K562 (cell line): ENCODE results near the gene RIOX2. TPM values are rescaled to one million over a fixed set of nuclear protein-coding genes. Genes with fewer than 3 reads are reported as not detected.

Experiments
- ATAC-seq: fragments of 200-7000 bp; cut with Tn5 transposase; 3 replicates; pipeline ENCODE4 v1.9.1; 2020; ENCODE audit warnings: moderate library complexity
- BruUV-seq: library from RNA; stranded (reverse); fragments of 400-500 nt; replicated peaks from 2 replicates; lab custom pipeline; 2021; lab: Mats Ljungman, UMichigan
- CTCF ChIA-PET: fragments of 300-600 bp; formaldehyde crosslinking; extraction: SDS; loops from one replicate; lab custom pipeline; 2021; ENCODE audit warnings: low intra/inter-chr PET ratio; lab: Yijun Ruan, JAX
- POLR2A ChIA-PET: fragments of 300-600, 350-650 bp; sonication (Branson Sonifier 250); formaldehyde crosslinking; extraction: SDS; loops from one replicate; lab custom pipeline; 2021; ENCODE audit warnings: antibody characterized with exemption, inconsistent platforms; lab: Yijun Ruan, JAX
- DNase-seq, 4 experiments: peaks; one replicate each; pipeline versions ENCODE4 v3.0.0 to v3.0.0-alpha.2; 2011 to 2018; ENCODE audit warnings: low spot score in 3 of 4, mixed read lengths in 3 of 4; ENCODE audit errors: extremely low read depth in 1 of 4
- FAIRE-seq: peaks from 2 replicates; lab custom pipeline; 2011; peaks lifted over from hg19 to GRCh38; lab: Jason Lieb, UNC
- H2AFZ ChIP-seq: 2 replicates; pipeline ENCODE4 v1.6.0; 2011; ENCODE audit warnings: low read depth, low read length, control low read depth, inconsistent platforms
- H3K27ac ChIP-seq: fragments of 200-600 bp; 3 replicates; pipeline ENCODE4 v1.8.0; 2011; ENCODE audit warnings: low read depth, mild to moderate bottlenecking, control low read depth, inconsistent platforms, low read length, moderate library complexity, mixed read lengths; ENCODE audit errors: extremely low read depth
- H3K27me3 ChIP-seq, 2 experiments: fragments of 300-600 bp in 1 of 2; 2 replicates in 1 of 2; 3 replicates in 1 of 2; pipeline versions ENCODE4 v1.6.0 to v1.8.0; 2011; ENCODE audit warnings: inconsistent platforms in 2 of 2, low read length in 2 of 2, mild to moderate bottlenecking in 1 of 2, mixed read lengths in 1 of 2, moderate library complexity in 1 of 2; ENCODE audit not compliant: control insufficient read depth in 2 of 2, insufficient read depth in 2 of 2
- H3K36me3 ChIP-seq: fragments of 300-600 bp; 3 replicates; pipeline ENCODE4 v1.8.0; 2011; ENCODE audit warnings: mild to moderate bottlenecking, low read length, inconsistent platforms; ENCODE audit not compliant: control insufficient read depth, insufficient read depth
- H3K4me1 ChIP-seq, 2 experiments: fragments of 200-600 bp in 1 of 2; replicated peaks in 1 of 2; 2 replicates in 1 of 2; 3 replicates in 1 of 2; pipeline versions ENCODE4 v1.5.1 to v1.8.0; 2011; ENCODE audit warnings: inconsistent platforms in 2 of 2, low read length in 2 of 2, mild to moderate bottlenecking in 1 of 2, mixed read lengths in 1 of 2, moderate library complexity in 1 of 2; ENCODE audit not compliant: control insufficient read depth in 2 of 2, insufficient read depth in 2 of 2
- H3K4me2 ChIP-seq: 2 replicates; pipeline ENCODE4 v1.6.1; 2011; ENCODE audit warnings: low read length, control low read depth, inconsistent platforms, mixed read lengths; ENCODE audit not compliant: insufficient read depth
- H3K4me3 ChIP-seq: fragments of 200-600 bp; sonication (generic), shearing (Covaris generic); 2 replicates; pipeline ENCODE4 v1.5.1; 2016; ENCODE audit warnings: control low read depth, inconsistent platforms
- H3K79me2 ChIP-seq: fragments of 200-600 bp; 3 replicates; pipeline ENCODE4 v1.8.0; 2011; ENCODE audit warnings: low read length, inconsistent platforms; ENCODE audit not compliant: control insufficient read depth, insufficient read depth
- H3K9ac ChIP-seq, 2 experiments: 2 replicates each; pipeline versions ENCODE4 v1.6.0 to v1.6.1; 2011; ENCODE audit warnings: low read depth in 2 of 2, low read length in 2 of 2, control low read depth in 1 of 2, inconsistent platforms in 1 of 2, mild to moderate bottlenecking in 1 of 2, mixed read lengths in 1 of 2; ENCODE audit not compliant: insufficient read depth in 1 of 2
- H3K9me1 ChIP-seq: one replicate; pipeline ENCODE4 v1.6.0; 2011; ENCODE audit warnings: inconsistent platforms, mild to moderate bottlenecking, low read length, moderate library complexity; ENCODE audit not compliant: control insufficient read depth, insufficient read depth
- H3K9me3 ChIP-seq: replicated peaks from 2 replicates; pipeline ENCODE4 v1.5.1; 2011; ENCODE audit warnings: low read depth, low read length, inconsistent platforms; ENCODE audit not compliant: control insufficient read depth, insufficient read depth
- H4K20me1 ChIP-seq: replicated peaks from 2 replicates; pipeline ENCODE4 v1.6.1; 2011; ENCODE audit warnings: low read length, inconsistent platforms, mixed read lengths; ENCODE audit not compliant: control insufficient read depth, insufficient read depth
- GTF2E2 ChIP-seq: fragments of 200-800 bp; sonication (Bioruptor generic); IDR thresholded peaks from 2 replicates; pipeline ENCODE4 v1.6.1; 2016; ENCODE audit warnings: missing genetic modification characterization, missing compliant biosample characterization
- KAT2B ChIP-seq: IDR thresholded peaks from one replicate; pipeline ENCODE4 v1.6.1; 2012; ENCODE audit warnings: low read depth, mild to moderate bottlenecking, control low read depth, inconsistent platforms, low read length, moderate library complexity
- MTF1 ChIP-seq: fragments of 250-450 bp; sonication (Bioruptor Pico); IDR thresholded peaks from 2 replicates; pipeline ENCODE4 v1.9.0; 2021; ENCODE audit warnings: moderate library complexity, mild to moderate bottlenecking, inconsistent platforms, borderline replicate concordance
- NBN ChIP-seq: fragments of 450-650 bp; IDR thresholded peaks from 2 replicates; pipeline ENCODE4 v1.6.1; 2016; ENCODE audit warnings: low read depth, mild to moderate bottlenecking
- NELFE ChIP-seq: IDR thresholded peaks from 2 replicates; pipeline ENCODE4 v1.6.1; 2011; ENCODE audit warnings: mild to moderate bottlenecking; ENCODE audit not compliant: insufficient read depth, insufficient read length
- RFX7 ChIP-seq: fragments of 250-450 bp; sonication (Bioruptor Pico); IDR thresholded peaks from 2 replicates; pipeline ENCODE4 v1.5.1; 2021; ENCODE audit warnings: mild to moderate bottlenecking
- SAFB2 ChIP-seq: fragments of 200-400 bp; formaldehyde crosslinking; IDR thresholded peaks from 2 replicates; pipeline ENCODE4 v1.6.1; 2018; ENCODE audit warnings: borderline replicate concordance, low read length, low read depth, moderate library complexity; ENCODE audit not compliant: severe bottlenecking
- SRSF9 ChIP-seq: fragments of 200-400 bp; formaldehyde crosslinking; IDR thresholded peaks from 2 replicates; pipeline ENCODE4 v1.6.1; 2017; ENCODE audit warnings: low read depth, low read length, borderline replicate concordance
- ZNF165 ChIP-seq: fragments of 250-450 bp; sonication (Bioruptor Pico); IDR thresholded peaks from 2 replicates; pipeline ENCODE4 v1.4.0; 2020; ENCODE audit warnings: borderline replicate concordance
- WGBS: fragments of 100-300 bp; shearing (Covaris generic); methylation state at CpG from one replicate; pipeline ENCODE4 v1.1.6; 2016; ENCODE audit warnings: low coverage, mixed read lengths; ENCODE audit not compliant: insufficient coverage; ENCODE audit errors: missing lambda C conversion rate; 5-methylcytosine and 5-hydroxymethylcytosine counted together
- in situ Hi-C: fragments of 300-500 bp; cut with MboI; formaldehyde crosslinking; loops from 4 replicates; pipeline ENCODE4 v1.15.0; 2018; ENCODE audit warnings: inconsistent platforms, mixed read lengths
- intact Hi-C: fragments of 100-400 bp; cut with micrococcal nuclease; formaldehyde crosslinking; loops from 2 replicates; pipeline ENCODE4 v1.14.2; 2022
- polyA plus RNA-seq, 8 experiments: library from polyadenylated mRNA; depleted of rRNA in 4 of 8; stranded (reverse) in 5 of 8; unstranded in 3 of 8; fragments of >200 nt; fragmentation: Nextera tagmentation in 2 of 8; fragmentation: Illumina TruSeq in 1 of 8; extraction: Ambion mirVana in 2 of 8; extraction: Trizol in 1 of 8; gene quantifications; 2 replicates each; pipeline versions ENCODE4 v1.2.1 to v1.2.3, GENCODE V29; 2011 to 2014; ENCODE audit warnings: inconsistent platforms in 1 of 8, missing spikeins in 1 of 8
- total RNA-seq, 7 experiments: library from RNA; depleted of rRNA in 6 of 7; stranded (reverse); fragments of >200 nt in 6 of 7; fragmentation: Illumina TruSeq in 2 of 7; extraction: Trizol in 2 of 7; gene quantifications; 2 replicates each; pipeline versions ENCODE4 v1.2.1 to v1.2.3, GENCODE V29; 2011 to 2021; ENCODE audit warnings: low replicate concordance in 1 of 7
- TF ChIP-seq, protein P1 (sequence below): fragments of 150-350 bp; IDR thresholded peaks from 2 replicates; pipeline ENCODE4 v1.6.1; 2014; ENCODE audit warnings: low read depth, mild to moderate bottlenecking, low read length, borderline replicate concordance
- TF ChIP-seq, protein P2 (sequence below): sonication (generic); formaldehyde crosslinking; IDR thresholded peaks from 2 replicates; pipeline ENCODE4 v1.8.1; 2023; ENCODE audit warnings: mild to moderate bottlenecking, missing genetic modification reagents
- TF ChIP-seq, protein P3 (sequence below): sonication (generic); formaldehyde crosslinking; IDR thresholded peaks from 2 replicates; pipeline ENCODE4 v1.8.0; 2022; ENCODE audit warnings: mild to moderate bottlenecking, missing genetic modification reagents

The RIOX2 gene
- total and polyA plus RNA-seq, 9 of the 15 experiments (the other 6 are each of a cell fraction or from before 2014, with no cell fraction given), result 22.2 to 56.0 (median 32.6) TPM

DNA sequence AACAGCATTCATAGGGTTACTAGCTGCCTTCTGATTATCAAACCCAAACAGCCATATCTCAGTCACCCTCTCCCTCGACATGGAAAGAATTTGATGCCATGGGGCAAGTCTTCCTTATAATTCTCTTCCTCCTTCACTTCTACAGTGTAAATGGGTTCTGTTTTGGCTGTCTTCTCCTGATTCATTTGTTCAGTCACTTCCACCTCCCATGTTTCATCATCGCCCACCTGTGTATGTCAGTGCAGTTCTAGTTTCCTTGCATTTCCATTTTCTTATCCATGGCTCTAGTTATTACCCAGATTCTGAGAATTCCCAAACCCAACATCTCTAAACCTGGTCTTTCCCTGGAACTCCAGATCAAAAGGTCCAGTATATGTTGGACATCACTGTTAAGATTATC is 41.0 kb downstream of the RIOX2 start:
- H3K79me2 ChIP-seq, result no peaks in the 10 kb centered on the region
- TF ChIP-seq, protein P1, sequence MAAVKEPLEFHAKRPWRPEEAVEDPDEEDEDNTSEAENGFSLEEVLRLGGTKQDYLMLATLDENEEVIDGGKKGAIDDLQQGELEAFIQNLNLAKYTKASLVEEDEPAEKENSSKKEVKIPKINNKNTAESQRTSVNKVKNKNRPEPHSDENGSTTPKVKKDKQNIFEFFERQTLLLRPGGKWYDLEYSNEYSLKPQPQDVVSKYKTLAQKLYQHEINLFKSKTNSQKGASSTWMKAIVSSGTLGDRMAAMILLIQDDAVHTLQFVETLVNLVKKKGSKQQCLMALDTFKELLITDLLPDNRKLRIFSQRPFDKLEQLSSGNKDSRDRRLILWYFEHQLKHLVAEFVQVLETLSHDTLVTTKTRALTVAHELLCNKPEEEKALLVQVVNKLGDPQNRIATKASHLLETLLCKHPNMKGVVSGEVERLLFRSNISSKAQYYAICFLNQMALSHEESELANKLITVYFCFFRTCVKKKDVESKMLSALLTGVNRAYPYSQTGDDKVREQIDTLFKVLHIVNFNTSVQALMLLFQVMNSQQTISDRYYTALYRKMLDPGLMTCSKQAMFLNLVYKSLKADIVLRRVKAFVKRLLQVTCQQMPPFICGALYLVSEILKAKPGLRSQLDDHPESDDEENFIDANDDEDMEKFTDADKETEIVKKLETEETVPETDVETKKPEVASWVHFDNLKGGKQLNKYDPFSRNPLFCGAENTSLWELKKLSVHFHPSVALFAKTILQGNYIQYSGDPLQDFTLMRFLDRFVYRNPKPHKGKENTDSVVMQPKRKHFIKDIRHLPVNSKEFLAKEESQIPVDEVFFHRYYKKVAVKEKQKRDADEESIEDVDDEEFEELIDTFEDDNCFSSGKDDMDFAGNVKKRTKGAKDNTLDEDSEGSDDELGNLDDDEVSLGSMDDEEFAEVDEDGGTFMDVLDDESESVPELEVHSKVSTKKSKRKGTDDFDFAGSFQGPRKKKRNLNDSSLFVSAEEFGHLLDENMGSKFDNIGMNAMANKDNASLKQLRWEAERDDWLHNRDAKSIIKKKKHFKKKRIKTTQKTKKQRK, result no peak
- TF ChIP-seq NBN (no peak), GTF2E2 (tag) (no peak), MTF1 (CRISPR knock-in tag) (no peak), KAT2B (no peak), ZNF165 (CRISPR knock-in tag) (no peak), RFX7 (CRISPR knock-in tag) (no peak), SRSF9 (no peak), NELFE (no peak), SAFB2 (no peak)
- TF ChIP-seq, protein P2, sequence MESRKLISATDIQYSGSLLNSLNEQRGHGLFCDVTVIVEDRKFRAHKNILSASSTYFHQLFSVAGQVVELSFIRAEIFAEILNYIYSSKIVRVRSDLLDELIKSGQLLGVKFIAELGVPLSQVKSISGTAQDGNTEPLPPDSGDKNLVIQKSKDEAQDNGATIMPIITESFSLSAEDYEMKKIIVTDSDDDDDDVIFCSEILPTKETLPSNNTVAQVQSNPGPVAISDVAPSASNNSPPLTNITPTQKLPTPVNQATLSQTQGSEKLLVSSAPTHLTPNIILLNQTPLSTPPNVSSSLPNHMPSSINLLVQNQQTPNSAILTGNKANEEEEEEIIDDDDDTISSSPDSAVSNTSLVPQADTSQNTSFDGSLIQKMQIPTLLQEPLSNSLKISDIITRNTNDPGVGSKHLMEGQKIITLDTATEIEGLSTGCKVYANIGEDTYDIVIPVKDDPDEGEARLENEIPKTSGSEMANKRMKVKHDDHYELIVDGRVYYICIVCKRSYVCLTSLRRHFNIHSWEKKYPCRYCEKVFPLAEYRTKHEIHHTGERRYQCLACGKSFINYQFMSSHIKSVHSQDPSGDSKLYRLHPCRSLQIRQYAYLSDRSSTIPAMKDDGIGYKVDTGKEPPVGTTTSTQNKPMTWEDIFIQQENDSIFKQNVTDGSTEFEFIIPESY (CRISPR knock-in tag), result no peak
- TF ChIP-seq, protein P3, sequence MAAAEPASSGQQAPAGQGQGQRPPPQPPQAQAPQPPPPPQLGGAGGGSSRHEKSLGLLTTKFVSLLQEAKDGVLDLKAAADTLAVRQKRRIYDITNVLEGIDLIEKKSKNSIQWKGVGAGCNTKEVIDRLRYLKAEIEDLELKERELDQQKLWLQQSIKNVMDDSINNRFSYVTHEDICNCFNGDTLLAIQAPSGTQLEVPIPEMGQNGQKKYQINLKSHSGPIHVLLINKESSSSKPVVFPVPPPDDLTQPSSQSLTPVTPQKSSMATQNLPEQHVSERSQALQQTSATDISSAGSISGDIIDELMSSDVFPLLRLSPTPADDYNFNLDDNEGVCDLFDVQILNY (CRISPR knock-in tag), result no peak
- BruUV-seq, result no TSS peak
- no peaks in the 10 kb centered on the region for H3K27me3 ChIP-seq
- no peaks in the 10 kb centered on the region for H3K36me3 ChIP-seq
- in situ Hi-C loops (no loop called here), intact Hi-C loops (no loop called here)
- no peak overlapping the region for H3K9ac ChIP-seq
- ATAC-seq, result no peak
- no peaks in the 10 kb centered on the region for H4K20me1 ChIP-seq
- no peak overlapping the region for H3K4me2 ChIP-seq
- H3K9me1 ChIP-seq, result no peaks in the 10 kb centered on the region
- DNase-seq, result no peak
- 50% methylated on average over 2 of the region's 2 CpGs for WGBS
- H3K4me3 ChIP-seq, result no peak overlapping the region
- H3K9me3 ChIP-seq, result no peaks in the 10 kb centered on the region
- CTCF ChIA-PET, result no interaction called here
- H3K4me1 ChIP-seq, result peaks cover 0 to 18% of the 10 kb centered on the region in 2 experiments; a peak in 2 of 5 replicates
- peak overlapping the region; percentile 14; the same call in 1 of the 2 replicates for H2AFZ ChIP-seq
- POLR2A ChIA-PET, result no interaction called here
- no peak overlapping the region for H3K27ac ChIP-seq
- no peak for FAIRE-seq
